ENCODE data around the gene PKP4.

GRCh38 chr2:158658396-158658795, 201.6 kb downstream of the PKP4 start:
- TF ChIP-seq CTCF (IDR thresholded peaks at IDR 0.05) (no peak), POLR2A (IDR thresholded peaks at IDR 0.05) (no peak)
